ENCODE data around the gene C10orf71.

The C10orf71 gene

GRCh38 chr10:49298671-49298982 lies 343 bp upstream of the C10orf71 start:
- no peaks in the 10 kb centered on the region; the same call in 1 of the 2 replicates for H3F3A ChIP-seq (ENCODE audit: insufficient read depth, low read length)
- H3K79me2 ChIP-seq (ENCODE audit: low read length), result no peaks in the 10 kb centered on the region
- no peaks in the 10 kb centered on the region for H3K9me2 ChIP-seq (replicated peaks; ENCODE audit: insufficient read depth, low read length)
- no peaks in the 10 kb centered on the region for H3K36me3 ChIP-seq (replicated peaks; ENCODE audit: insufficient read depth, low read length)
- no peak for DNase-seq
- no peak overlapping the region for H3K27ac ChIP-seq (ENCODE audit: low read length)
- no peaks in the 10 kb centered on the region for H3K9me3 ChIP-seq (replicated peaks; ENCODE audit: insufficient read depth, low read length)
- no peak overlapping the region for H2AFZ ChIP-seq (ENCODE audit: low read length)
- H3K4me3 ChIP-seq (ENCODE audit: low read length), result no peak overlapping the region
- H3K27me3 ChIP-seq (replicated peaks; ENCODE audit: insufficient read depth, low read length), result no peaks in the 10 kb centered on the region
- no peaks in the 10 kb centered on the region for H4K20me1 ChIP-seq (ENCODE audit: insufficient read depth, low read length)
- H3K4me2 ChIP-seq (ENCODE audit: low read depth, low read length), result no peak overlapping the region
- H3K4me1 ChIP-seq (ENCODE audit: low read length), result peaks cover 8% of the 10 kb centered on the region
- no peak for TF ChIP-seq EZH2phosphoT487 (IDR thresholded peaks at IDR 0.05; ENCODE audit: low read length)
- TF ChIP-seq EZH2 (optimal IDR thresholded peaks at IDR 0.05; ENCODE audit: low read depth, low read length), result no peak
- no peak for TF ChIP-seq CTCF (IDR thresholded peaks at IDR 0.05; ENCODE audit: low read length)
- no peak overlapping the region for H3K9ac ChIP-seq (ENCODE audit: low read length)

GRCh38 chr10:49299816-49300139 lies 808 bp downstream of the C10orf71 start:
- H3K4me3 ChIP-seq (ENCODE audit: low read length), result no peak overlapping the region
- no peaks in the 10 kb centered on the region for H3K9me2 ChIP-seq (replicated peaks; ENCODE audit: insufficient read depth, low read length)
- H3K4me1 ChIP-seq (ENCODE audit: low read length), result peaks cover 8% of the 10 kb centered on the region
- H2AFZ ChIP-seq (ENCODE audit: low read length), result no peak overlapping the region
- DNase-seq, result no peak
- H3K27ac ChIP-seq (ENCODE audit: low read length), result no peak overlapping the region
- H3K27me3 ChIP-seq (replicated peaks; ENCODE audit: insufficient read depth, low read length), result no peaks in the 10 kb centered on the region
- H3K79me2 ChIP-seq (ENCODE audit: low read length), result no peaks in the 10 kb centered on the region
- peak overlapping the region; percentile 9; the same call in 1 of the 2 replicates for H3K4me2 ChIP-seq (ENCODE audit: low read depth, low read length)
- H3K9ac ChIP-seq (ENCODE audit: low read length), result no peak overlapping the region
- H3K36me3 ChIP-seq (replicated peaks; ENCODE audit: insufficient read depth, low read length), result no peaks in the 10 kb centered on the region
- no peak for TF ChIP-seq EZH2phosphoT487 (IDR thresholded peaks at IDR 0.05; ENCODE audit: low read length)
- TF ChIP-seq EZH2 (optimal IDR thresholded peaks at IDR 0.05; ENCODE audit: low read depth, low read length), result no peak
- TF ChIP-seq CTCF (IDR thresholded peaks at IDR 0.05; ENCODE audit: low read length), result no peak
- no peaks in the 10 kb centered on the region for H3K9me3 ChIP-seq (replicated peaks; ENCODE audit: insufficient read depth, low read length)
- H3F3A ChIP-seq (ENCODE audit: insufficient read depth, low read length), result no peaks in the 10 kb centered on the region; the same call in 1 of the 2 replicates
- no peaks in the 10 kb centered on the region for H4K20me1 ChIP-seq (ENCODE audit: insufficient read depth, low read length)

GRCh38 chr10:49300140-49300974 lies 1.4 kb downstream of the C10orf71 start:
- no peaks in the 10 kb centered on the region for H4K20me1 ChIP-seq (ENCODE audit: insufficient read depth, low read length)
- peaks cover 8% of the 10 kb centered on the region for H3K4me1 ChIP-seq (ENCODE audit: low read length)
- H3K9ac ChIP-seq (ENCODE audit: low read length), result no peak overlapping the region
- H3K9me2 ChIP-seq (replicated peaks; ENCODE audit: insufficient read depth, low read length), result no peaks in the 10 kb centered on the region
- H3K4me3 ChIP-seq (ENCODE audit: low read length), result no peak overlapping the region
- no peaks in the 10 kb centered on the region for H3K9me3 ChIP-seq (replicated peaks; ENCODE audit: insufficient read depth, low read length)
- H3K27me3 ChIP-seq (replicated peaks; ENCODE audit: insufficient read depth, low read length), result no peaks in the 10 kb centered on the region
- DNase-seq, result peak; percentile 79
- no peaks in the 10 kb centered on the region; the same call in 1 of the 2 replicates for H3F3A ChIP-seq (ENCODE audit: insufficient read depth, low read length)
- peak overlapping the region; percentile 9; the same call in 1 of the 2 replicates for H3K4me2 ChIP-seq (ENCODE audit: low read depth, low read length)
- H3K27ac ChIP-seq (ENCODE audit: low read length), result no peak overlapping the region
- H3K79me2 ChIP-seq (ENCODE audit: low read length), result no peaks in the 10 kb centered on the region
- no peak overlapping the region for H2AFZ ChIP-seq (ENCODE audit: low read length)
- no peaks in the 10 kb centered on the region for H3K36me3 ChIP-seq (replicated peaks; ENCODE audit: insufficient read depth, low read length)
- TF ChIP-seq EZH2 (optimal IDR thresholded peaks at IDR 0.05; ENCODE audit: low read depth, low read length), result no peak
- no peak for TF ChIP-seq EZH2phosphoT487 (IDR thresholded peaks at IDR 0.05; ENCODE audit: low read length)
- TF ChIP-seq CTCF (IDR thresholded peaks at IDR 0.05; ENCODE audit: low read length), result no peak
